A673 (cell line): Measurements from ENCODE around the gene IKZF3.

ENCODE experiments used
- CTCF ChIP-seq: fragments of 300-800, 200-600 bp; sonication (generic); conservative IDR thresholded peaks from 2 replicates; pipeline ENCODE4 v1.5.1; 2017; ENCODE audit warnings: low read depth, mild to moderate bottlenecking, antibody characterized with exemption, low read length, moderate library complexity, mixed read lengths
- EZH2 ChIP-seq: fragments of 200-600 bp; sonication (generic); IDR thresholded peaks from 2 replicates; pipeline ENCODE4 v1.6.1; 2017; ENCODE audit warnings: borderline replicate concordance, low read depth, mild to moderate bottlenecking, mixed read lengths, antibody characterized with exemption, low read length; ENCODE audit not compliant: poor library complexity, severe bottlenecking

GRCh38 chr17:39747745-39748144 lies 116.4 kb downstream of the IKZF3 start:
- TF ChIP-seq EZH2 (no peak), CTCF (no peak)
